GM12801 (cell line): ENCODE measurements around the gene BMP8A.

Experiments used
- TF ChIP-seq, protein P1 (sequence below): IDR thresholded peaks from one replicate; pipeline ENCODE4 v1.5.1; 2011; ENCODE audit warnings: control low read depth; ENCODE audit not compliant: insufficient read length; ENCODE audit errors: extremely low read depth

BMP8A gene

DNA sequence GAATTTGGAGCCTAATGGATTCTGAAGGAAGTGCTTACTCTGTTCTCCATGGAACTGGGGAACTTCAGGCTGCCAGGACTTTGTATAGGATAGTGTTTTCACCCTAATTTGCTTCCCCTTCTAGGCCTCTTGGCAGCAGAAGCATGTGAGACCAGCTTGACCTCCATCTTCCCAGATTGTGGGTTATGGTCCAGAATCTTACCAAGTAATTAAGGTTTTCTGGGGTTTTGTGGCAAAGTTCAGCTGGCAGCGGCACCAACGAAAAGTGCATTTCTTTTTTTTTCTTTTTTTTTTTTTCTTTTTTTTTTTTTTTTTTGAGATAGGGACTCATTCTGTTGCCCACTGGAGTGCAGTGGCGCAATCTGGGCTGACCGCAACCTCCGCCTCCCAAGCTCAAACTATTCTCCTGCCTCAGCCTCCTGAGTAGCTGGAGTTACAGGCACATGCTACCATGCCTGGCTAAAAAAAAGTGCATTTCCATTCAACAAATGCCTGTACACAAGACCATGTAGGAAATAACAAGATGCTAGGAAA is 3.4 kb upstream of the BMP8A start:
- TF ChIP-seq, protein P1, sequence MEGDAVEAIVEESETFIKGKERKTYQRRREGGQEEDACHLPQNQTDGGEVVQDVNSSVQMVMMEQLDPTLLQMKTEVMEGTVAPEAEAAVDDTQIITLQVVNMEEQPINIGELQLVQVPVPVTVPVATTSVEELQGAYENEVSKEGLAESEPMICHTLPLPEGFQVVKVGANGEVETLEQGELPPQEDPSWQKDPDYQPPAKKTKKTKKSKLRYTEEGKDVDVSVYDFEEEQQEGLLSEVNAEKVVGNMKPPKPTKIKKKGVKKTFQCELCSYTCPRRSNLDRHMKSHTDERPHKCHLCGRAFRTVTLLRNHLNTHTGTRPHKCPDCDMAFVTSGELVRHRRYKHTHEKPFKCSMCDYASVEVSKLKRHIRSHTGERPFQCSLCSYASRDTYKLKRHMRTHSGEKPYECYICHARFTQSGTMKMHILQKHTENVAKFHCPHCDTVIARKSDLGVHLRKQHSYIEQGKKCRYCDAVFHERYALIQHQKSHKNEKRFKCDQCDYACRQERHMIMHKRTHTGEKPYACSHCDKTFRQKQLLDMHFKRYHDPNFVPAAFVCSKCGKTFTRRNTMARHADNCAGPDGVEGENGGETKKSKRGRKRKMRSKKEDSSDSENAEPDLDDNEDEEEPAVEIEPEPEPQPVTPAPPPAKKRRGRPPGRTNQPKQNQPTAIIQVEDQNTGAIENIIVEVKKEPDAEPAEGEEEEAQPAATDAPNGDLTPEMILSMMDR: no peak

DNA sequence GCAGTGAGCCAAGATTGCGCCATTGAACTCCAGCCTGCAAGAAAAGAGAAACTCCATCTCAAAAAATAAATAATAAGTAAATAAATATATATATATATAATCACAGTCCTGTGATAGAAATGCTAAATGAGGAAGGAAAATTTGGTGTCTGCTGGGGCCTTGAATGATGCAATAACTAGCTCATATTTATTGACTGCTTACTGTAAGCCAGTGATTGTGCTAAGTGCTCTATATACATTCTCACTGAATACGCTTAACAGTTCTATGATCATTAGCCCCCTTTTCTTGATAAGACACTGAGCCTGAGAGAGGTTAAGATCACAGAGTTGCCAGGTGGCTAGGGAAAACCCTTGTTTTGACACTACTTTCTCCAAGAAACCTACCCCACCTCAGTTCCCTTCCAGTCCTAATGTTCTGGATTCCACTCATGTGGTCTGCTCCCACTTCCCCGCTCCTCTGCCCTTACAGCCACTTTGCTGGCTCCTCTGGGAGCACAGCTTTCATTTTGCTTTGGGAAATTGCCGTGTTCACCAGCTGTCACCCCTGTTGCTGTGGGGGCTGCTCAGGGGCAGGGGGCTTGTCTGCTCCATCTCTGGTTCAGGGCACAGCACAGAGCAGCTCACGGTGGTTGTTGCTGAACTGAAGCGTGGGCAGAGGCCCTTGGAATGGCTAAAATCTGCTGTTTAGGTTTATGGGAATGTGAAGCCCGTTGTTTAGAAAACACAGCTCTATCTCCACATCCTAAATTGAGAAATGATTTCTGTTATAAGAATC is 2.5 kb upstream of the BMP8A start:
- TF ChIP-seq, protein P1: no peak

DNA sequence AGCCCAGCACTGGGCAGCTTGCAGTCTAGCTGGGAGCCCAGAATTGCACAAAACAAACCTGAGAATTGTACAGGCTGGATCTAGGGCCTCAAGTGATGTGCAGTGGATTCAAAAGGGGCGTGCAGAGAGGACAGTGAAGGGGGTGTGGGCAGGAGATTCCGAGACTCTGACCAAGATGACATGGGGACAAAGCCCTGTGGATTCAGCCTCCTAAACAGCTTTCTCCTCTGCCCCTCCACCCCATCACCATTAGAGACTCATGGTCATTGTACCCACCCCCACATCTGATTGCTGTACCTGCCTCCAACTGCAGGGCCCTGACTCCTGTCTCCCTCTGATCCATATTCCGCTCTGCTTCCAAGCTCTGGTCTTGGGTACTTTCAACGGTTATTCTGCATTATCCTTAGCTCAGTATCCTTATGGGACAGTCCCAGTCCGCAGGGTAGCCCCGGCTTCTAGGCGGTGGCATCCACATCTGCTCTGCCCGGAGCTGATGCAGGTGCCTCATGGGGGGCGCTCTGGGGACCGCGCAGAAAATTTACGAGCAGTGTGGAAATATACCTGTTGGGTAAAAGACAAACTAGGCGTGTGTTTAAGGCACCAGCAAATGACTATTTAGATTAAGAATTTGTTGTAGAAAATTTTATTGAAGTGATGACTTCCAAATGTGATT is 1.7 kb upstream of the BMP8A start:
- TF ChIP-seq, protein P1: no peak

DNA sequence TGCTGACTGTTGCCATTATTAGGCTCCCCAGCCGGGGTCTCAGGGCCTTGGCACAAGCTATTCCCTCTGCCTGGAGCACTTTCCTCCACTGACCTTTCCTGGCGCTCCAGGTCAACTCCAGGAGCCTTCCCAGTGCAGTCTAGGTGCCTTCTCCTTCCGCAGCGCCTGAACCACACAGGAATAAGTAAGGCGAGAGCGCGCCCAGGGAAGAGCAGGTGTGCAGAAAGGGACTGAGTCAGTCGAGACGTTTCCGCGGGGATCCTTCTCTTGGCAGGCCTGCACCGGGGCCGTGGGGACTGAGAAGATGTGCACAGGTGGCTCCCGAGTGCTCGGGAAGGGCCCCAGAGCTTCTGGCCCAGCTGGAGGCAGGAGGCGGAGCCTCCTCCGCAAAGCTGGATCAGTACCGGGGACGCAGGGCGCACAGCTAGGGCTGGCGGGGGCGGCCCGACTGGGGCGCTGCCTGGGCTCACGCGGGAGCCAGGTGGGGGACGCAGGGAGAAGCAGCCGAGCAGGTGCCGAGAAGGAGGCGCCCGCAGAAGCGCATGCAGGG is 765 bp upstream of the BMP8A start:
- TF ChIP-seq, protein P1: no peak

DNA sequence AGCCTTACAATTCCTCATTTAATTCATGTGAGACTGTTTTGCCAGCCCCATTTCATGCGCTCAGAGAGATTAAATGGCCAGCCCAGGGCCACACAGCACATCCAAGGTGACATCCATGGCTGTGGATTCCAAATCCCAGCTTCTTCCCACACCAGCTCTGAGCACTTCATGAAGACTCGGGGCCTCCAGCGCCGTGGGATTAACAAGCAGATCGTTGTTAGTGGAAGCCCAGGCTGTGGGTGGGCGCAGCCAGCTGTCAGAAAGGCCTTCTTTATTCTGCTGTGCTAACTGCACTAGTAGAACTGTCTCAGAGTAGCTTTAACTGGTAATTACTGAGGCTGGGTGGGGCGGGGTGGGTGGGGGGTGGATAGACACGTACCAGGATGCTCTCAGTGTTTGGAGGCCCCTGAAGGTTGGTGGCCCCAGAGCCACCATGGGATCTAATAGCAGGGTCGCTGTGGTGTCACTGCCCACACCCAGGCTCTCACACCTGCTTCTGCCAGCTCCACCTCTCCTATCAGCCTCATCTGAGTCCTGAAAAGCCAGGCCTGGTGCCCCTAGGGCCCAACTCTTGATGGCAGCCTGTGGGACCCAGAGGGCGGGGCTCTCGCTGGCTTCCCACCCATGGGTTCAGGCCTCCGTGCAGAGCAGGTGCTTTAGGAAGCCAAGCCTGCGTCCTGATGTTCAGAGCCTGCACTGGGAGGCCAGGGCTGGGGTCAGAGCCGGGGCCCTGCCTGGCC is 3.4 kb downstream of the BMP8A start:
- TF ChIP-seq, protein P1: no peak

DNA sequence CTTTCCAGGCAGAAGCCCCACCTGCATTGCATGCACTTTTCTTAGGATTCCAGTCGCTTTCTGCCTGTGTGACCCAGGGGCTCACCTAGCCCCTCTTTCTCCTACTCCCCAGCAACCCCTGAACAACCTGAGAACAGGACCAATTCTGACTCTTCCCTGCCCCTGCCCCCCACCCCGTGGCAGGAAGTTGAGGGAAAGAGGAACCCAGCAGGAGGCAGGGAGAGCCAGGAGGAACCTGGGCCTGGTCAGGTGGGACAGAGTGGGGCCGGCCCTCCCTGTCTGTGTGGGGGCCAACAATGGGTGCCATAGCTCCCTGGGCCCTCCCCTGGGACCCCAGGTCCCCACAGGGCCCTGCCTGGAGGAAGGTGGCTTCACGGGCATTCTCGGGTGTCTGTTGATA is 6.1 kb downstream of the BMP8A start:
- TF ChIP-seq, protein P1: no peak

DNA sequence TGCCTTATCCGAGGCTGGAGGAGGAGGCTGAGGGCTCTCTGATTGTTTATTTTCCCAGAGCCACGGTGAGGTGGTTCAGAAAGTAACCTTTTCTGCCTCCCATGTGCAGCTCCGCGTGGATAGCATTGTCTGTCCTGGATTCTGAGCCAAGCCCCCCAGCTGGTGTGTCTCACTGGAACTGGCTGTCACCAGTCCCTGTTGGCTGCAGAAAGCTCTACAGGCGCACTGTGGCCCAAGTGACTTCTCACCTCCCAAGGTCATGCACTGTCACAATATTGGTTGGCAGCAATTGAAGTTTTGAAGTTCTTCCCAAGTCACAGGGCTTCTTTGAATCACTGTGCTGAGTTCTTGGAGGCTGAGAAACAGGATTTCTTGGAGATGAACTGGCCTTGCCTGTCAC is 8.2 kb downstream of the BMP8A start:
- TF ChIP-seq, protein P1: no peak
